ENCODE data around the gene CAPN8. TPM values are rescaled to one million over a fixed set of nuclear protein-coding genes. Genes with fewer than 3 reads are reported as not detected.
"Not testable (repeated sequence)": the region's sequence is repeated elsewhere in the genome, so short reads cannot be mapped to it uniquely, and the experiment has no call there.

Gene CAPN8
- total RNA-seq, 4 donors from 2014 or later: 0.59 to 0.88 TPM; not detected in 2

- no peaks in the 10 kb centered on the region for H3K4me1 ChIP-seq
- no peaks in the 10 kb centered on the region for H3K36me3 ChIP-seq
- TF ChIP-seq, protein P1, sequence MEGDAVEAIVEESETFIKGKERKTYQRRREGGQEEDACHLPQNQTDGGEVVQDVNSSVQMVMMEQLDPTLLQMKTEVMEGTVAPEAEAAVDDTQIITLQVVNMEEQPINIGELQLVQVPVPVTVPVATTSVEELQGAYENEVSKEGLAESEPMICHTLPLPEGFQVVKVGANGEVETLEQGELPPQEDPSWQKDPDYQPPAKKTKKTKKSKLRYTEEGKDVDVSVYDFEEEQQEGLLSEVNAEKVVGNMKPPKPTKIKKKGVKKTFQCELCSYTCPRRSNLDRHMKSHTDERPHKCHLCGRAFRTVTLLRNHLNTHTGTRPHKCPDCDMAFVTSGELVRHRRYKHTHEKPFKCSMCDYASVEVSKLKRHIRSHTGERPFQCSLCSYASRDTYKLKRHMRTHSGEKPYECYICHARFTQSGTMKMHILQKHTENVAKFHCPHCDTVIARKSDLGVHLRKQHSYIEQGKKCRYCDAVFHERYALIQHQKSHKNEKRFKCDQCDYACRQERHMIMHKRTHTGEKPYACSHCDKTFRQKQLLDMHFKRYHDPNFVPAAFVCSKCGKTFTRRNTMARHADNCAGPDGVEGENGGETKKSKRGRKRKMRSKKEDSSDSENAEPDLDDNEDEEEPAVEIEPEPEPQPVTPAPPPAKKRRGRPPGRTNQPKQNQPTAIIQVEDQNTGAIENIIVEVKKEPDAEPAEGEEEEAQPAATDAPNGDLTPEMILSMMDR (IDR thresholded peaks at IDR 0.05): no peak
- TF ChIP-seq POLR2A (IDR thresholded peaks at IDR 0.05): no peak
- H3K27ac ChIP-seq: no peak overlapping the region
- no peaks in the 10 kb centered on the region for H3K9me3 ChIP-seq
- no peak for DNase-seq
- no peaks in the 10 kb centered on the region for H3K27me3 ChIP-seq
- H3K4me3 ChIP-seq: no peak overlapping the region
- intact Hi-C loops (cut with DNase I; ENCODE audit: low total_unique reads): no loop called here
These were observed 140.0 kb downstream of the CAPN8 start for GRCh38 chr1:223525546-223525945.

DNA sequence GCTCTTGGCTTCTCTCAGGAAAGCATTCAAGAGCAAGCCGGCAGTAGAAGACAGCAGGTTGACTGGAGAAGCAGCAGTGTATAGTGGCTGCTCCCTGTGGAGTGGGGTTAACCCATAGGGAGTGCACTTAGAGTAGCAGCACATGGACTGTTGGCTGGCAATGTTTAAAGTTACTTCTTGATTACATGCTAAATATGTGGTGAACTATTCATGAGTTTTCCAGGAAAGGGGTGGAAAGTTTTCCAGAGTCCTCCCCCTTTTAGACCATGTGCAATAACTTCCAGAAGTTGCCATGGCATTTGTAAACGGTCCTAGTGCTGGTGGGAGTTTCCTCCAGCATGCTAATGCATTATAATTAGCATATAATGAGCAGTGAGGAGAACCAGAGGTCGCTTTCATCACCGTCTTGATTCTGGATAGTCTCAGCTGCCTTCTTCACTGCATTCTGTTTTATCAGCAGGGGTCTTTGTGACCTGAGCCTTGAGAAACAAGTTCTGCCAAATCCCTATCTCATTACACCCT, 140.5 kb downstream of the CAPN8 start:
- Histone ChIP-seq H3K4me1 (no peaks in the 10 kb centered on the region), H3K9me3 (no peaks in the 10 kb centered on the region), H3K27me3 (no peaks in the 10 kb centered on the region), H3K4me3 (no peak overlapping the region), H3K36me3 (no peaks in the 10 kb centered on the region), H3K27ac (no peak overlapping the region)
- TF ChIP-seq, protein P1 (IDR thresholded peaks at IDR 0.05): no peak
- TF ChIP-seq POLR2A (IDR thresholded peaks at IDR 0.05): no peak
- intact Hi-C loops (cut with DNase I; ENCODE audit: low total_unique reads): no loop called here
- no peak for DNase-seq

- no peak overlapping the region for H3K27ac ChIP-seq
- no peak for DNase-seq
- H3K27me3 ChIP-seq: no peaks in the 10 kb centered on the region
- intact Hi-C loops (cut with DNase I; ENCODE audit: low total_unique reads): no loop called here
- no peaks in the 10 kb centered on the region for H3K4me1 ChIP-seq
- H3K9me3 ChIP-seq: no peaks in the 10 kb centered on the region
- no peaks in the 10 kb centered on the region for H3K36me3 ChIP-seq
- TF ChIP-seq POLR2A (IDR thresholded peaks at IDR 0.05): no peak
- TF ChIP-seq, protein P1 (IDR thresholded peaks at IDR 0.05): no peak
- H3K4me3 ChIP-seq: no peak overlapping the region
These were observed 144.4 kb downstream of the CAPN8 start for GRCh38 chr1:223521150-223521549.

DNA sequence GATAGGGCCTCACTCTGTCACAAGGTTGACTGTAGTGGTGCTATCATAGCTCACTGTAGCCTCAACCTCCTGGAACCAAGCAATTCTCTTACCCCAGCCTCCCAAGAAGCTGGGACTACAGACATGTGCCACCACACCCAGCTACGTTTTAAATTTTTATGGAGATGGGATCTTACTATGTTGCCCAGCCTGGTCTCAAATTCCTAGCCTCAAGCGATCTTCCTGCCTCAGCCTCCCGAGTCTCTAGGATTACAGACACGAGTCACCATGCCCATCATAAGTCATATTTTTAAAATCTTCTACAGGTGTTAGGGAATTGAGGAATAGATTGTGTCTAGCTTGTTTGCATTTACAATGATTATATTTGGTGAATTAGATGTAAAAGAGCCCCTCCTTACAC, 145.3 kb downstream of the CAPN8 start:
- intact Hi-C loops (cut with DNase I; ENCODE audit: low total_unique reads): no loop called here
- Histone ChIP-seq H3K27me3 (no peaks in the 10 kb centered on the region), H3K36me3 (no peaks in the 10 kb centered on the region), H3K9me3 (no peaks in the 10 kb centered on the region), H3K27ac (no peak overlapping the region), H3K4me3 (no peak overlapping the region), H3K4me1 (no peaks in the 10 kb centered on the region)
- no peak for DNase-seq
- TF ChIP-seq POLR2A (IDR thresholded peaks at IDR 0.05): no peak
- TF ChIP-seq, protein P1 (IDR thresholded peaks at IDR 0.05): no peak

GRCh38 chr1:223519116-223519515, 146.4 kb downstream of the CAPN8 start:
- Histone ChIP-seq H3K36me3 (no peaks in the 10 kb centered on the region), H3K4me1 (no peaks in the 10 kb centered on the region), H3K27me3 (no peaks in the 10 kb centered on the region), H3K27ac (no peak overlapping the region), H3K9me3 (no peaks in the 10 kb centered on the region), H3K4me3 (no peak overlapping the region)
- TF ChIP-seq POLR2A (IDR thresholded peaks at IDR 0.05): no peak
- TF ChIP-seq, protein P1 (IDR thresholded peaks at IDR 0.05): no peak
- intact Hi-C loops (cut with DNase I; ENCODE audit: low total_unique reads): no loop called here
- no peak for DNase-seq

DNA sequence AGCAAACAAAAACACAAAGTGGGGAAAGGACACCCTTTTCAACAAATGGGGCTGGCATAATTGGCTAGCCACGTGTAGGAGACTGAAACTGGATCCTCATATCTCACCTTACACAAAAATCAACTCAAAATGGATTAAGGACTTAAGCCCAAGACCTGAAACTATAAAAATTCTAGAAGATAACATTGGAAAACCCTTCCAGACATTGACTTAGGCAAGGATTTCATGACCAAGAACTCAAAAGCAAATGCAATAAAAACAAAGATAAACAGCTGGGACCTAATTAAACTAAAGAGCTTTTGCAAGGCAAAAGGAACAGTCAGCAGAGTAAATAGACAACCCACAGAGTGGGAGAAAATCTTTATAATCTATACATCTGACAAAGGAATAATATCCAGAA, 146.9 kb downstream of the CAPN8 start:
- DNase-seq: not testable (repeated sequence)

More for the DNA sequence above, 146.9 kb downstream of the CAPN8 start:
- H3K36me3 ChIP-seq; intact Hi-C loops (cut with DNase I; ENCODE audit: low total_unique reads); H3K27me3 ChIP-seq; H3K4me1 ChIP-seq; H3K4me3 ChIP-seq; H3K9me3 ChIP-seq; H3K27ac ChIP-seq: not testable (repeated sequence)

All from uterus (tissue), 4 donors.